Mammary epithelial cell (primary cell): ENCODE measurements around the gene SNX18.

Experiments
- CTCF ChIP-seq, 2 donors: IDR thresholded peaks in 1 of 2; conservative IDR thresholded peaks in 1 of 2; 2 replicates each; pipeline ENCODE4 v1.5.1; 2011 to 2012; ENCODE audit warnings: inconsistent platforms in 2 of 2, low read length in 2 of 2, mild to moderate bottlenecking in 2 of 2, control low read depth in 1 of 2, low read depth in 1 of 2; ENCODE audit not compliant: insufficient read depth in 1 of 2; ENCODE audit errors: extremely low read depth in 1 of 2
- EZH2 ChIP-seq: IDR thresholded peaks from 2 replicates; pipeline ENCODE4 v1.6.1; 2012; ENCODE audit warnings: low read length, inconsistent platforms, borderline replicate concordance

- no peak for TF ChIP-seq CTCF (conservative IDR thresholded peaks at IDR 0.05 in 1 of 2, IDR thresholded peaks at IDR 0.05 in 1 of 2; ENCODE audit: extremely low read depth in 1 of 2, insufficient read depth in 1 of 2, low read depth in 1 of 2, low read length in 2 of 2)
- no peak for TF ChIP-seq EZH2
These were observed 34.4 kb downstream of the SNX18 start for GRCh38 chr5:54551926-54552325.
